HepG2 (cell line): ENCODE data around the gene BEND3. TPM values are rescaled to one million over a fixed set of nuclear protein-coding genes. Genes with fewer than 3 reads are reported as not detected.

Source experiments
- ATAC-seq: fragments of 200-7000 bp; cut with Tn5 transposase; 3 replicates; pipeline ENCODE4 v1.9.1; 2020; ENCODE audit warnings: mild to moderate bottlenecking, moderate library complexity
- Bru-seq: library from RNA; stranded (reverse); fragments of 400-500 nt; gene quantifications from one replicate; lab custom pipeline; 2021; lab: Mats Ljungman, UMichigan
- BruChase-seq, 2 experiments: library from RNA; stranded (reverse); fragments of 400-500 nt; gene quantifications; one replicate each; lab custom pipeline; 2021; lab: Mats Ljungman, UMichigan
- BruUV-seq: library from RNA; stranded (reverse); fragments of 400-500 nt; replicated peaks from 2 replicates; lab custom pipeline; 2021; lab: Mats Ljungman, UMichigan
- CTCF ChIA-PET: fragments of 300-600 bp; formaldehyde crosslinking; extraction: SDS; loops from one replicate; lab custom pipeline; 2021; ENCODE audit warnings: low total read pairs, inconsistent platforms, low intra/inter-chr PET ratio; lab: Yijun Ruan, JAX
- POLR2A ChIA-PET: fragments of 350-600 bp; sonication (Branson Sonifier 250); formaldehyde crosslinking; loops from one replicate; lab custom pipeline; 2020; ENCODE audit warnings: antibody characterized with exemption, inconsistent platforms; lab: Yijun Ruan, JAX
- DNase-seq: peaks from one replicate; pipeline ENCODE4 v3.0.0-alpha.2; 2015; ENCODE audit warnings: low spot score
- FAIRE-seq: peaks from 3 replicates; lab custom pipeline; 2011; peaks lifted over from hg19 to GRCh38; lab: Jason Lieb, UNC
- H2AFZ ChIP-seq: one replicate; pipeline ENCODE4 v1.6.1; 2011; ENCODE audit warnings: low read length, inconsistent platforms
- H3K27ac ChIP-seq: fragments of 300-600 bp; 3 replicates; pipeline ENCODE4 v1.8.0; 2011; ENCODE audit warnings: mixed run types, mild to moderate bottlenecking, mixed read lengths, low read length, inconsistent platforms; ENCODE audit not compliant: insufficient read depth; ENCODE audit errors: extremely low read length
- H3K27me3 ChIP-seq, 2 experiments: fragments of 200-600 bp in 1 of 2; 2 replicates in 1 of 2; 3 replicates in 1 of 2; pipeline versions ENCODE4 v1.6.0 to v1.8.0; 2011; ENCODE audit warnings: low read length in 2 of 2, mild to moderate bottlenecking in 2 of 2, moderate library complexity in 2 of 2, inconsistent platforms in 1 of 2; ENCODE audit not compliant: insufficient read depth in 2 of 2, control insufficient read depth in 1 of 2
- H3K36me3 ChIP-seq, 2 experiments: fragments of 200-600 bp in 1 of 2; replicated peaks in 1 of 2; 2 replicates in 1 of 2; 3 replicates in 1 of 2; pipeline versions ENCODE4 v1.5.1 to v1.8.0; 2011; ENCODE audit warnings: low read length in 2 of 2, inconsistent platforms in 1 of 2; ENCODE audit not compliant: insufficient read depth in 2 of 2, control insufficient read depth in 1 of 2
- H3K4me1 ChIP-seq: 2 replicates; pipeline ENCODE4 v1.5.1; 2012; ENCODE audit warnings: low read length, inconsistent platforms; ENCODE audit not compliant: insufficient read depth
- H3K4me2 ChIP-seq: 2 replicates; pipeline ENCODE4 v1.6.0; 2011; ENCODE audit warnings: low read depth, low read length, inconsistent platforms
- H3K4me3 ChIP-seq, 3 experiments: fragments of 200-600 bp in 1 of 3; sonication (generic), shearing (Covaris generic) in 1 of 3; replicated peaks in 1 of 3; 2 replicates each; pipeline ENCODE4 v1.5.1; 2011 to 2016; ENCODE audit warnings: low read length in 3 of 3, inconsistent platforms in 2 of 3, low read depth in 2 of 3, mild to moderate bottlenecking in 2 of 3, control low read depth in 1 of 3, mixed read lengths in 1 of 3; ENCODE audit not compliant: insufficient read depth in 1 of 3
- H3K79me2 ChIP-seq: one replicate; pipeline ENCODE4 v1.6.1; 2011; ENCODE audit warnings: low read length, inconsistent platforms; ENCODE audit not compliant: insufficient read depth
- H3K9ac ChIP-seq: 2 replicates; pipeline ENCODE4 v1.6.0; 2011; ENCODE audit warnings: mild to moderate bottlenecking, low read depth, low read length, inconsistent platforms; ENCODE audit not compliant: insufficient read depth
- H3K9me3 ChIP-seq: 2 replicates; pipeline ENCODE4 v1.5.1; 2012; ENCODE audit warnings: mild to moderate bottlenecking, low read length
- H4K20me1 ChIP-seq: 2 replicates; pipeline ENCODE4 v1.6.0; 2011; ENCODE audit warnings: inconsistent platforms, mild to moderate bottlenecking, low read length, moderate library complexity; ENCODE audit not compliant: insufficient read depth
- ASH2L ChIP-seq: fragments of 300-600, 200-600 bp; sonication (generic); IDR thresholded peaks from 2 replicates; pipeline ENCODE4 v1.7.0; 2017; ENCODE audit warnings: low read depth, mild to moderate bottlenecking, moderate library complexity, mixed read lengths, low read length; ENCODE audit not compliant: insufficient read length
- CHD2 ChIP-seq: IDR thresholded peaks from 2 replicates; pipeline ENCODE4 v1.6.1; 2011; ENCODE audit warnings: low read depth, low read length, improper control_type of control experiment
- ZNF138 ChIP-seq: sonication (generic); formaldehyde crosslinking; IDR thresholded peaks from 2 replicates; pipeline ENCODE4 v1.5.0; 2020; ENCODE audit warnings: mild to moderate bottlenecking, low read depth, missing genetic modification reagents
- ZNF672 ChIP-seq: sonication (generic); formaldehyde crosslinking; IDR thresholded peaks from 2 replicates; pipeline ENCODE4 v1.8.1; 2022; ENCODE audit warnings: missing genetic modification reagents
- ZSCAN21 ChIP-seq: sonication (generic); formaldehyde crosslinking; IDR thresholded peaks from 2 replicates; pipeline ENCODE4 v1.8.0; 2022; ENCODE audit warnings: mild to moderate bottlenecking, missing genetic modification reagents, moderate library complexity, borderline replicate concordance
- WGBS: methylation state at CpG from one replicate; pipeline ENCODE4 v1.1.6; 2017; ENCODE audit warnings: low lambda C conversion rate; 5-methylcytosine and 5-hydroxymethylcytosine counted together
- in situ Hi-C: cut with HindIII; loops from 2 replicates; pipeline ENCODE4 v1.10.0; 2017; ENCODE audit warnings: low pct_unique_long_range_greater_than_20kb; ENCODE audit not compliant: extremely low pct_ligation_motif_present
- intact Hi-C: fragments of 100-400 bp; cut with micrococcal nuclease; formaldehyde crosslinking; loops from one replicate; pipeline ENCODE4 v1.10.0; 2022; ENCODE audit not compliant: unreplicated experiment
- long read RNA-seq, 2 experiments: library from RNA in 1 of 2; library from polyadenylated mRNA in 1 of 2; stranded (forward) in 1 of 2; unstranded in 1 of 2; transcript quantifications; one replicate each; pipeline ENCODE4 v2.0.0, GENCODE V29; 2019 to 2022
- polyA minus RNA-seq, 3 experiments: library from RNA; depleted of rRNA, polyadenylated mRNA; stranded (reverse); fragments of >200 nt; gene quantifications; 2 replicates each; pipeline ENCODE4 v1.2.3, GENCODE V29; 2011; ENCODE audit warnings: low replicate concordance in 1 of 3
- polyA plus RNA-seq, 8 experiments: library from polyadenylated mRNA; depleted of rRNA in 3 of 8; stranded (reverse) in 7 of 8; unstranded in 1 of 8; fragments of >200 nt; fragmentation: Illumina TruSeq in 4 of 8; extraction: Trizol in 4 of 8; gene quantifications; 2 replicates each; pipeline versions ENCODE4 v1.2.1 to v1.2.3, GENCODE V29; 2011 to 2016; ENCODE audit warnings: low read depth in 4 of 8, missing spikeins in 1 of 8, mixed read lengths in 1 of 8; ENCODE audit not compliant: insufficient read depth in 1 of 8
- total RNA-seq, 5 experiments: library from RNA; depleted of rRNA; stranded (reverse); fragments of >200 nt; fragmentation: Illumina TruSeq; extraction: Trizol; gene quantifications; 2 replicates each; pipeline ENCODE4 v1.2.3, GENCODE V29; 2016; ENCODE audit warnings: low read depth in 1 of 5
- TF ChIP-seq, protein P1 (sequence below): sonication (generic); formaldehyde crosslinking; IDR thresholded peaks from 2 replicates; pipeline ENCODE4 v1.8.0; 2022; ENCODE audit warnings: mild to moderate bottlenecking, missing genetic modification reagents
- TF ChIP-seq, protein P2 (sequence below): sonication (generic); formaldehyde crosslinking; IDR thresholded peaks from 2 replicates; pipeline ENCODE4 v1.5.0; 2020; ENCODE audit warnings: mild to moderate bottlenecking, missing genetic modification reagents, moderate library complexity
- TF ChIP-seq, protein P3 (sequence below): sonication (generic); formaldehyde crosslinking; IDR thresholded peaks from 2 replicates; pipeline ENCODE4 v1.4.0; 2020; ENCODE audit warnings: missing genetic modification reagents

Gene BEND3
- 5.8 and 7.6 TPM in 2 replicates for total RNA-seq (2016; rRNA removed; fragmentation: Illumina TruSeq; extraction: Trizol)
- total RNA-seq (2016; cell fraction: cytosol; rRNA removed; fragmentation: Illumina TruSeq; extraction: Trizol; ENCODE audit: low read depth), result 0.81 and 0.97 TPM in 2 replicates
- total RNA-seq (2016; cell fraction: insoluble cytoplasmic fraction; rRNA removed; fragmentation: Illumina TruSeq; extraction: Trizol), result 5.5 and 6.9 TPM in 2 replicates
- total RNA-seq (2016; cell fraction: membrane; rRNA removed; fragmentation: Illumina TruSeq; extraction: Trizol), result 5.0 and 5.4 TPM in 2 replicates
- total RNA-seq (2016; cell fraction: nucleus; rRNA removed; fragmentation: Illumina TruSeq; extraction: Trizol), result 5.4 and 7.1 TPM in 2 replicates
- 1.4 and 1.9 TPM in 2 replicates for polyA plus RNA-seq (2011; rRNA removed)
- polyA plus RNA-seq (2011; cell fraction: cytosol; rRNA removed), result 1.3 and 1.7 TPM in 2 replicates
- polyA plus RNA-seq (2011; cell fraction: nucleus; rRNA removed), result 2.7 and 2.8 TPM in 2 replicates
- polyA plus RNA-seq (2012), result 2.0 TPM in 2 replicates
- polyA plus RNA-seq (2016; cell fraction: cytosol; fragmentation: Illumina TruSeq; extraction: Trizol; ENCODE audit: low read depth), result 0.49 and 0.52 TPM in 2 replicates
- polyA plus RNA-seq (2016; cell fraction: insoluble cytoplasmic fraction; fragmentation: Illumina TruSeq; extraction: Trizol; ENCODE audit: low read depth), result 4.6 and 6.1 TPM in 2 replicates
- 2.1 and 2.4 TPM in 2 replicates for polyA plus RNA-seq (2016; cell fraction: membrane; fragmentation: Illumina TruSeq; extraction: Trizol; ENCODE audit: low read depth)
- polyA plus RNA-seq (2016; cell fraction: nucleus; fragmentation: Illumina TruSeq; extraction: Trizol; ENCODE audit: insufficient read depth, low read depth), result 8.7 and 10.0 TPM in 2 replicates
- 7.1 and 10.4 TPM in 2 replicates for polyA minus RNA-seq (2011; rRNA and poly(A)+ RNA removed; ENCODE audit: low replicate concordance)
- 3.8 and 4.6 TPM in 2 replicates for polyA minus RNA-seq (2011; cell fraction: cytosol; rRNA and poly(A)+ RNA removed)
- 3.6 and 4.0 TPM in 2 replicates for polyA minus RNA-seq (2011; cell fraction: nucleus; rRNA and poly(A)+ RNA removed)
- Bru-seq, nascent RNA, result percentile 54 among the genes with signal in this experiment
- BruChase-seq, experiment 1, labeled RNA remaining after a 6-hour chase, result percentile 61 among the genes with signal in this experiment
- BruChase-seq, experiment 2, labeled RNA remaining after a 2-hour chase, result percentile 65 among the genes with signal in this experiment
- long read RNA-seq, experiment 1, partial matches to known transcripts, result 0 of 2 reads
- long read RNA-seq, experiment 1, other reads (novel, unspliced or antisense), result 2 of 2 reads
- long read RNA-seq, experiment 2, full-length matches to known transcripts, result 1 of 12 reads
- long read RNA-seq, experiment 2, partial matches to known transcripts, result 0 of 12 reads
- long read RNA-seq, experiment 2, other reads (novel, unspliced or antisense), result 11 of 12 reads

DNA sequence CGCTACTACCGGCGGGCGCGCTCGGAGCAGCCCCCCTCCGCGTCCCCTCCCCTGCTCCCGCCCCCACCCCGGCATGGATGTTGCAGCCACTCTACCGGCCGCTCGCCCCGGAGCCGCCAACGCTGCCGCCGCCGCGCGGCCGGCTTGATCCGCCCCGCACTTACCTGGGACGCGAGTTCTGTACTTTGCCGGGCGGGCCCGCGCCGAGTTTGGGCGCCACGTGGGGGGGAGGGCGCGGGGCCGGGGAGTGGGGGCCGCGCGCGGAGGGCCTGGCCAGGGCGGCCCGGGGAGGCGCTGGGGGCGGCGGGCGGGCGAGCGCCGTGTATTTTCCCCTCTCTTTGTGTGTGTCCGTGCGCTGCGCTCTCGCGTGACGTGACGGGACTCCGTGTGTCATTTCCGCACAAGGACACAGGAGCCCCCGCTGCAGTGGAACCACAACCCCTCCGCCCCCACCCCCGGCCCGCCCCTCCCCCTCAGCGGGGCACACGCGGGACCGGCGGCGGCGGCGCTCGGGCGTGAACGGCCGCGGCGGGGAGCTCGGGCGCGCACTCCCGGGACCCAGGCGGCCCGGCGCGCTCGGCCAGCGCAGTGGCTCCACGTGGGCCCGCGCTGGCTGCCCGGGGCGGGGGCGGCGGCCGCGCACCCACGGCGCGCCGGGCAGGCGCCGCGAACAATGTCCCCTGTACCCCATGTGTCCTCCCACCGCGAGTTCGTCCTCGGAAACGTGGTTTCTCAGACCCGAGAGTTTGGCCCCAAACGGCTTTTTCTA, at the start of gene BEND3:
BEND3 (minus strand) TSS at position 590 of the 769 bp plus-strand sequence. CDS start 16,230 bp downstream, outside the sequence.
- Histone ChIP-seq H4K20me1 (no peaks in the 10 kb centered on the region), H3K27me3 (no peaks in the 10 kb centered on the region; a peak in 1 of 5 replicates), H3K27ac (peak within 1 kb of the TSS; percentile 98), H3K4me2 (peak within 1 kb of the TSS; percentile 93), H3K9ac (peak within 1 kb of the TSS; percentile 89), H3K4me1 (peaks cover 33% of the 10 kb centered on the region), H3K9me3 (no peaks in the 10 kb centered on the region), H3K36me3 (no peaks in the 10 kb centered on the region), H2AFZ (peak within 1 kb of the TSS; percentile 95), H3K4me3 (peak within 1 kb of the TSS; percentile 79 to 94 (median 80)), H3K79me2 (peaks cover 8% of the 10 kb centered on the region)
- CTCF ChIA-PET, result interaction anchor here (1.5 kb wide), 1 partner anchor 87 kb away, joined by 6 read pairs; the partner anchor contains the start of gene MTRES1
- DNase-seq, result no peak
- ATAC-seq, result peak; percentile 11
- intact Hi-C loops, result loop anchor here (1.0 to 2.0 kb wide), 2 partner anchors 15 to 86 kb away; partner anchors contain the start of gene MTRES1
- in situ Hi-C loops, result no loop called here
- no peak for FAIRE-seq
- POLR2A ChIA-PET, result interaction anchor here (0.9 to 1.8 kb wide), 11 partner anchors 12 to 374 kb away, joined by 3 to 10 read pairs (median 4); partner anchors contain the start of gene PDSS2
- BruUV-seq, result no TSS peak
- 0% methylated on average over 4 of the region's 109 CpGs for WGBS
- no peak for TF ChIP-seq ZNF672 (CRISPR knock-in tag)
- 0 out of 2 replicates have a peak, but pooled peaks have one; percentile 26 for TF ChIP-seq CHD2
- TF ChIP-seq, protein P1, sequence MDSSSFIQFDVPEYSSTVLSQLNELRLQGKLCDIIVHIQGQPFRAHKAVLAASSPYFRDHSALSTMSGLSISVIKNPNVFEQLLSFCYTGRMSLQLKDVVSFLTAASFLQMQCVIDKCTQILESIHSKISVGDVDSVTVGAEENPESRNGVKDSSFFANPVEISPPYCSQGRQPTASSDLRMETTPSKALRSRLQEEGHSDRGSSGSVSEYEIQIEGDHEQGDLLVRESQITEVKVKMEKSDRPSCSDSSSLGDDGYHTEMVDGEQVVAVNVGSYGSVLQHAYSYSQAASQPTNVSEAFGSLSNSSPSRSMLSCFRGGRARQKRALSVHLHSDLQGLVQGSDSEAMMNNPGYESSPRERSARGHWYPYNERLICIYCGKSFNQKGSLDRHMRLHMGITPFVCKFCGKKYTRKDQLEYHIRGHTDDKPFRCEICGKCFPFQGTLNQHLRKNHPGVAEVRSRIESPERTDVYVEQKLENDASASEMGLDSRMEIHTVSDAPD, result no peak
- no peak for TF ChIP-seq ASH2L
- TF ChIP-seq, protein P2, sequence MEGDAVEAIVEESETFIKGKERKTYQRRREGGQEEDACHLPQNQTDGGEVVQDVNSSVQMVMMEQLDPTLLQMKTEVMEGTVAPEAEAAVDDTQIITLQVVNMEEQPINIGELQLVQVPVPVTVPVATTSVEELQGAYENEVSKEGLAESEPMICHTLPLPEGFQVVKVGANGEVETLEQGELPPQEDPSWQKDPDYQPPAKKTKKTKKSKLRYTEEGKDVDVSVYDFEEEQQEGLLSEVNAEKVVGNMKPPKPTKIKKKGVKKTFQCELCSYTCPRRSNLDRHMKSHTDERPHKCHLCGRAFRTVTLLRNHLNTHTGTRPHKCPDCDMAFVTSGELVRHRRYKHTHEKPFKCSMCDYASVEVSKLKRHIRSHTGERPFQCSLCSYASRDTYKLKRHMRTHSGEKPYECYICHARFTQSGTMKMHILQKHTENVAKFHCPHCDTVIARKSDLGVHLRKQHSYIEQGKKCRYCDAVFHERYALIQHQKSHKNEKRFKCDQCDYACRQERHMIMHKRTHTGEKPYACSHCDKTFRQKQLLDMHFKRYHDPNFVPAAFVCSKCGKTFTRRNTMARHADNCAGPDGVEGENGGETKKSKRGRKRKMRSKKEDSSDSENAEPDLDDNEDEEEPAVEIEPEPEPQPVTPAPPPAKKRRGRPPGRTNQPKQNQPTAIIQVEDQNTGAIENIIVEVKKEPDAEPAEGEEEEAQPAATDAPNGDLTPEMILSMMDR (CRISPR knock-in tag), result 0 out of 2 replicates have a peak, but pooled peaks have one; percentile 7
- 0 out of 2 replicates have a peak, but pooled peaks have one; percentile 22 for TF ChIP-seq ZSCAN21 (CRISPR knock-in tag)
- TF ChIP-seq ZNF138 (CRISPR knock-in tag), result no peak
- TF ChIP-seq, protein P3, sequence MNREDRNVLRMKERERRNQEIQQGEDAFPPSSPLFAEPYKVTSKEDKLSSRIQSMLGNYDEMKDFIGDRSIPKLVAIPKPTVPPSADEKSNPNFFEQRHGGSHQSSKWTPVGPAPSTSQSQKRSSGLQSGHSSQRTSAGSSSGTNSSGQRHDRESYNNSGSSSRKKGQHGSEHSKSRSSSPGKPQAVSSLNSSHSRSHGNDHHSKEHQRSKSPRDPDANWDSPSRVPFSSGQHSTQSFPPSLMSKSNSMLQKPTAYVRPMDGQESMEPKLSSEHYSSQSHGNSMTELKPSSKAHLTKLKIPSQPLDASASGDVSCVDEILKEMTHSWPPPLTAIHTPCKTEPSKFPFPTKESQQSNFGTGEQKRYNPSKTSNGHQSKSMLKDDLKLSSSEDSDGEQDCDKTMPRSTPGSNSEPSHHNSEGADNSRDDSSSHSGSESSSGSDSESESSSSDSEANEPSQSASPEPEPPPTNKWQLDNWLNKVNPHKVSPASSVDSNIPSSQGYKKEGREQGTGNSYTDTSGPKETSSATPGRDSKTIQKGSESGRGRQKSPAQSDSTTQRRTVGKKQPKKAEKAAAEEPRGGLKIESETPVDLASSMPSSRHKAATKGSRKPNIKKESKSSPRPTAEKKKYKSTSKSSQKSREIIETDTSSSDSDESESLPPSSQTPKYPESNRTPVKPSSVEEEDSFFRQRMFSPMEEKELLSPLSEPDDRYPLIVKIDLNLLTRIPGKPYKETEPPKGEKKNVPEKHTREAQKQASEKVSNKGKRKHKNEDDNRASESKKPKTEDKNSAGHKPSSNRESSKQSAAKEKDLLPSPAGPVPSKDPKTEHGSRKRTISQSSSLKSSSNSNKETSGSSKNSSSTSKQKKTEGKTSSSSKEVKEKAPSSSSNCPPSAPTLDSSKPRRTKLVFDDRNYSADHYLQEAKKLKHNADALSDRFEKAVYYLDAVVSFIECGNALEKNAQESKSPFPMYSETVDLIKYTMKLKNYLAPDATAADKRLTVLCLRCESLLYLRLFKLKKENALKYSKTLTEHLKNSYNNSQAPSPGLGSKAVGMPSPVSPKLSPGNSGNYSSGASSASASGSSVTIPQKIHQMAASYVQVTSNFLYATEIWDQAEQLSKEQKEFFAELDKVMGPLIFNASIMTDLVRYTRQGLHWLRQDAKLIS (CRISPR knock-in tag), result no peak
